GM21423 (cell line): ENCODE results near the gene MRPS25.

Source experiments
- ATAC-seq: cut with Tn5 transposase; IDR thresholded peaks from one replicate; pipeline ENCODE4 v1.9.1; 2021; ENCODE audit warnings: mild to moderate bottlenecking, moderate library complexity; ENCODE audit not compliant: unreplicated experiment

The MRPS25 gene

GRCh38 chr3:15083252-15083651 lies 18.1 kb upstream of the MRPS25 start:
- no peak for ATAC-seq

- ATAC-seq = no peak
Measured at GRCh38 chr3:15081960-15082664, 17.0 kb upstream of the MRPS25 start.

DNA sequence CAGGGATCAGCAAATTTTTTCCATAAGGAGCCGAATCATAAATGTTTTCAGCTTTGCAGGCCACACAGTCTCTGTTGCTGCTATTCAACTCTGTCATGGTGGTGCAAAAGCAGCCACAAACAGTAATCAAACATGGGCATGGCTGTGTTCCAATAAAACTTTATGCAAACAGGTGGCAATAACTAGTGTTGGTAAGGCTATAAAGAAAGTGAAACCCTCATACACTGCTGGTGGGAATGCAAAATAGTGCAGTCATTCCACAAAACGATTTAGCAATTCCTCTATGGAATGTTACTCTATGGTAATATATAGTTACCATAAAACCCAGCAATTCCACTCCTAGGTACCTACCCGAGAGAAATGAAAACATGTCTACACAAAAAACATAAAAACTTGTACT lies 14.0 kb upstream of the MRPS25 start:
- no peak for ATAC-seq

- no peak for ATAC-seq
Measured at GRCh38 chr3:15074500-15074899, 9.4 kb upstream of the MRPS25 start.

- no peak for ATAC-seq
Measured at GRCh38 chr3:15071699-15072098, 6.6 kb upstream of the MRPS25 start.

- no peak for ATAC-seq
Measured at GRCh38 chr3:15069441-15069840, 4.3 kb upstream of the MRPS25 start.

DNA sequence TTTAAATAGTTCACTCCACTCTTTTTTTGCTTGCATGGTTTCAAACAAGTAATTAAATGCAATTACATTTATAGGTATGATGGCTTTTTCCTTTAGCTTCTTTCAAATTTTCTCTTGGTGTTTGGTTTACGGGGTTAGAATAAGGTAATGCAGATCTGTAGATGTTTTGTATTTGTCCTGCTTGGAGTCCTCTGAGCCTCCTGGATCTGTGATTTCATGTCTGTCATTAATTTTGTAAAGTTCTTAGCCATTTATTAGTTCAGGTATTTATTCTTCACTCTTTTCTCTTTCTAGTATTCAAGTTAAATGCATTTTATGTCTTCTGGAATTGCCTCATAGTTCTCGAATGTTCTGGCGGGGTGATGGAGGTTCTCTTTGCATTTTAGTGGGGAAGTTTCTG lies 1.4 kb upstream of the MRPS25 start:
- ATAC-seq = no peak

DNA sequence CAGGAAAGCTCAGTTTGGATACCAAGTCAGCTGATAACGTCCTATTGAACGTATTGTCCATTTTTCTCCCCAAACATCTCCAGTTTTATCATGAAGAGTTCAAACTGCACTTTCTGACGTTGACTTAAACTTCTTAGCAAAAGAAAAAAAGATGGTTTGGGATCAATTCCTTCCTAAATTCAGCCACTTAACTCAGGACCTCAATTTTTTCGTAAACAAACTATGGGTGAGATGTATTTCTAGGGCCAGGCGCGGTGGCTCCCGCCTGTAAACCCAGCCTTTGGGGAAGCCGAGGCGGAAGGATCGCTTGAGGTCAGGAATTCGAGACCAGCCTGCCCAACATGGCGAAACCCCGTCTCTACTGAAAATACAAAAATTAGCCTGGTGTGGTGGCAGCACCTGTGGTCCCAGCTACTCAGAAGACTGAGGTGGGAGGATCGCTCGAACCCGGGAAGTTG lies 464 bp upstream of the MRPS25 start:
- ATAC-seq = no peak

- ATAC-seq = peak; percentile 20
Measured at GRCh38 chr3:15064299-15064834, 748 bp downstream of the MRPS25 start.

- ATAC-seq = no peak
Measured at GRCh38 chr3:15063656-15064286, 1.3 kb downstream of the MRPS25 start.

- ATAC-seq = no peak
Measured at GRCh38 chr3:15063238-15063637, 1.9 kb downstream of the MRPS25 start.

DNA sequence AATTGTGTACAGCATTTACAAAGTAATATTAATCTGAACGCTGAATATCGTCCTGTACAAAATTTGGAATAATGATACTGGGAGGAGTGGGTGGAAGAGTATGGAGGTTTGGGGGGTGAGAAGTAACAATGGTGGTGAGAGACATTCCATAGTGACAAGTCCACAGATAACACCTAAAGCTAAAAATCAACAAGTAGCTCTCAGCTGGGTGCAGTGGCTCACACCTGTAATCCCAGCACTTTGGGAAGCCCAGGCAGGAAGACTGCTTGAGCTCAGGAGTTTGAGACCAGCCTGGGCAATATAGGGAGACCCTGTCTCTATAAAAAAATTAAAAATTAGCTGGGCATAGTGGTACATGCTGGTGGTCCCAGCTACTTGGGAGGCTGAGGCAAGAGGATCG lies 5.1 kb downstream of the MRPS25 start:
- no peak for ATAC-seq

DNA sequence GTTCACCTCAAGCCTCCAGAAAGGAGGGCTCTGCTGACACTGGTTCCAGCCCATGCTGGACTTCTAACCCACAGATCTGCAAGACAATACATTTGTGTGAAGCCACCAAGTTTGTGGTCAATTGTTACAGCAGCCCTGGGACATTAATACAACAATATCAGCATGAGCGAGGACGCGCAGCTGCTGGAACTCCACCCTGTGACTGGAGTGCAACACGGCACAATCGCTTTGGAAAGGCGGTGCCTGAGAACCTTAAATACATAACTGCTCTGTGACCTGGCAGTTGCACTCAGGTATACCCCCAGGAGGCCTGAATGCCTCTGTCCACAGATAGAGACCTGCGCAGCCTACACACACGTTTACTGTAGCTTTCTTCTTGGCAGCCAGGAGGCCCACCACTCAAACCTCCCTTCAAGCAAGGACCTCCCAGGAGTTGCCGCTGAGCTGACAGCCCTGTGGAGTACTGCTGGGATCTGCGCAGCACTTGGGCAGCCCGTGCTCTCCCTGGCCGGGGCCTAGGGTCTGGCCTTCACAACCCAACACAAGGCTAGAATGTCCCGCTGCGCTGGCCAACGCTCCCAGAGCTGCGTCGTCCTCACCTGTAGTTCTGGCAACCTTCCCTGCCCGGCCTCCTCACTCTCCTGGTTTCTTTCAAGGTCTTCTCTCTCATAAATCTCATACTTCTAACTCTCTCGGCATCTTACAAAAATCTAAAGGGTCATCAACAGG lies 8.3 kb downstream of the MRPS25 start:
- ATAC-seq = no peak

DNA sequence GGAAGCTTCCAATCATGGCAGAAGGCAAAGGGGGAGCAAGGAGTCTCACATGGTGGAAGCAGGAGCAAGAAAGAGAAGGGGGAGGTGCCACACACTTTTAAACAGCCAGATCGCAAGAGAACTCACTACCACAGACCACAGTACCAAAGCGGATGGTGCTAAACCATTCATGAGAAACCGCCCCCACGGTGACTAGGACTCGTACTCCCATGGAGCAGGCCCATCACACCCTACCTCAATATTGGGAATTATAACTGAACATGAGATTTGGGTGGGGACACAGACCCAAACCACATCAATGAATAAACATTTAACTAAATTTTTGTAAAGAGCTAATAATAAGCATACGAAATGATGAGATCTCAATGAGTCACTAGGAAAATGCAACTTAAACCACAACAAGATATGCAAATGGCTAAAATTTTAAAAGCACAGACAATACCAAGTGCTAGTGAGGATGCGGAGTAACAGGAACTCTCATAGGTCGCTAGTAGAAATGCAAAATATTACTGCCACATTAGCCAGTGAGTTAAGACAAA lies 10.0 kb downstream of the MRPS25 start:
- no peak for ATAC-seq

DNA sequence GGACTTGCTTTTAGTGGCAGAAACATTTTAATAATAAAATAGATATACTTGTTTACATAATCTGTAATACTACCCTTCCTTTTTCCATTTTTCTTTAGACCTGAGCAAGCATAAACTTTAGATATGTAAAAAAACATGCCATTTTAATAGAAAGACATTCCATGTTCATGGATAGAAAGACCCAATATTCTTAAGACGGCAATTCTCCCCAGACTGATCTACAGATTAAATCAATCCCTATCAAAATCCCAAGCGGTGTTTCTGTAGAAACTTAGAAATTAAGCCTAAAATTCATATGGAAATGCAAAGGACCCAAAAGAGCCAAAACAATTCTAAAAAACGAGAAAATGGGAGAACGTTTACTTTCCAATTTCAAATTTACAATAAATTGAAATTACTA lies 11.6 kb downstream of the MRPS25 start:
- ATAC-seq = no peak

DNA sequence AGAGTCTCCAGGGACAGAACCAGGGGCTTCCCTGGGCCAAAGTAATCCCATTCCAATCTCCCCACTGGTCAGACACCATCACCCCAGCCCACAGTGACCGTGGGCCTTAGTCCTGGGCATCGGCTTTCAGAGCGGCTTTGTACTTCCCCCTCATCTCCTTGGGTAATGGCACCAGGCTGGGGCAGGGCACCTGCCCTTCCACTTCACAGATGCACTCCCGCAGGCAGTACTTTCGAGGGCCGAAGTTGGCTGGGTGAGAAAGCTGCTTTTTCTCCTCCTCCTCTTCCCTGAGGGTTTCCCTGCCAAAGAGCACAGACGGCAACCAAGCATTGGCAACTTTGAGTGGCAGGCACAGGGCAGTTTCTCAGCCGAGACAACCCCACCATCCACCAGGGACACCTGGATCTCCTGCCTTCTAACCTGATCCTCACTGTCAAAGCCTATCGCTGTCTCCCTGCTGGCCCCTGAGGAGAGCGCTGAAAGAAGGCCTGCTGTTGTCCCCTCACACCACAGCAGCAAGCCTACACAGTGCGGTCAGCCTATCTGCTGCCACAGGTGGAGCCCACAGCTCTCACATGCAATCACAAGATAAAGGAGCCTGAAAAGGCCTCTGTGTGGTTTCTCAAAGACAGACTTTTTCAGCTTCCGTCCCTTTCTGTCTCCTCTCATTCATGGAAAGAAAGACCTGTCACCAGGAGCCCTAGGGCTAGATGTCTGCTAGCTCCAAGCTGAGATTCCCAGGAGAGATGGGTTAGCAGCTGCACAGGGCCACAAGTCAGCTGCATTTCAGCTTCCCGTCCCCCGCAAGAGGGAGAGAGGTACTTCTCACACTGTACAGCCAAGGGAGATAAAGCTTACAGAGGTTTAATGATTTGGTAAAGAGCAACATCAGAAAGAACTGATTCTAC lies 12.5 kb downstream of the MRPS25 start:
- no peak for ATAC-seq

DNA sequence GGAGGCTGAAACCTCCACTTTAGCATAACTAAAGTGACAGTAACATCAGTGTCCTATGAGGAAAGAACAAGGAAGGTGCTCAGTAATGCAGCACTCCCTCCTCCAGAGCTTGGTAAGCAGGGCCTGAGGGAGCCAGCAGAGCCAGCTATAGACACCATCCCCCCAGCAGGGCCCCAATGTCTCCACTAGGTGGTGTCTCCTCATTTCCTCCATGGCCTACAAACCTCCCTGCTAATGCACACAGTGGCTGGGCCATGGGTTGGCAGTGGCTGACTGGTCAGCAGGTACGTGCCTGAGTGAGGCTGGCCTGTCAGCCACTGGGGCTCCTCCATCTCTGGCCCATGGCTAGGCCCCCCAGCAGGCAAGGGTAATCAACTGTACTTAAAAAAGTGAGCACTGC lies 13.6 kb downstream of the MRPS25 start:
- ATAC-seq = peak; percentile 47

GRCh38 chr3:15050405-15051092 lies 14.6 kb downstream of the MRPS25 start:
- ATAC-seq = peak; percentile 83

DNA sequence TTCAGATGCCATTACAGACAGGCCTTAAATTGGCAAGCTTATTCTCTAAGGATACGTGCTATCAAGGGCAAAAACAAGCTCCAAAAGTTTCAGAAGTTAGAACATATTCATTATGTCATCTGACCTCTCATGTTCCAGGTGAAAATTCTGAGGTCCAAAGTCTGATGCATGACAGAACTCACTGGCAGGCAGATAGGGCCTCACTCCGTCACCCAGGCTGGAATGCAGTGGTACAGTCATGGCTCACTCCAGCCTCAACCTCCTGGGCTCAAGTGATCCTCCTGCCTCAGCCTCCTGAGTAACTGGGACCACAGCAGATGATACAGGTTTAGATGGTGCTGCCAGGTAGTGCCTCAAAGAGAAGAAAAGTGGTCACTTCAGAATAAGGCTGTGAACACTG lies 15.5 kb downstream of the MRPS25 start:
- ATAC-seq = no peak

DNA sequence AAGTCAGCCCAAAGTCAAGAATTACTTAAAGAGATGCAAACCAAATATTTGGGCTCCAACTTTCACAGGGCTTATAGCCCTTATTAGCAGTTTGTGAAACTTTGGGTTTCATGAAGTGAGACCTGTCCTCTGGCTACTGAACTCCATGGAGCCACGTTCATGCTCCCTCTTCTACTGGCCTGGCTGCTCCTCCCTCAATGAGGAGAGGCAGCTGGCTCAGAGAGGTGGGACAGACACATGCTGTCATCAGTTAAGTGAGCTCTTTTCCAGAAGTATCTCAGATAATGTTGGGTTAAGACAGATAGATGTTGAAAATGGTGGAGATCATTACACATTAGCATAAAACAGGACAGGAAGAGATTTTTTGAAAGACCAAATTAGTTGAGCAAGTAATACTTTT lies 19.4 kb downstream of the MRPS25 start:
- no peak for ATAC-seq
